ENCODE measurements around the gene MXI1. TPM values are rescaled to one million over a fixed set of nuclear protein-coding genes. Genes with fewer than 3 reads are reported as not detected.
"Not testable (repeated sequence)": the region's sequence is repeated elsewhere in the genome, so short reads cannot be mapped to it uniquely, and the experiment has no call there.

The MXI1 gene
- total RNA-seq, 1 experiment from 2014 or later: 31.8 TPM

GRCh38 chr10:110225441-110225755 lies 18.0 kb downstream of the MXI1 start:
- no peak for DNase-seq (ENCODE audit: low read depth)
- in situ Hi-C loops (cut with HindIII; ENCODE audit: low pct_unique_long_range_greater_than_20kb, low sequenced_read_pairs): no loop called here

GRCh38 chr10:110225756-110226542 lies 18.5 kb downstream of the MXI1 start:
- in situ Hi-C loops (cut with HindIII; ENCODE audit: low pct_unique_long_range_greater_than_20kb, low sequenced_read_pairs): no loop called here

GRCh38 chr10:110226543-110226925 lies 19.1 kb downstream of the MXI1 start:
- in situ Hi-C loops (cut with HindIII; ENCODE audit: low pct_unique_long_range_greater_than_20kb, low sequenced_read_pairs): no loop called here
- peak; percentile 59 for DNase-seq (ENCODE audit: low read depth)

More at GRCh38 chr10:110225756-110226542, 18.5 kb downstream of the MXI1 start:
- peak; percentile 91 for DNase-seq (ENCODE audit: low read depth)

GRCh38 chr10:110226926-110227641 lies 19.7 kb downstream of the MXI1 start:
- in situ Hi-C loops (cut with HindIII; ENCODE audit: low pct_unique_long_range_greater_than_20kb, low sequenced_read_pairs): no loop called here
- DNase-seq (ENCODE audit: low read depth): peak; percentile 37

GRCh38 chr10:110228066-110228465 lies 20.7 kb downstream of the MXI1 start:
- in situ Hi-C loops (cut with HindIII; ENCODE audit: low pct_unique_long_range_greater_than_20kb, low sequenced_read_pairs): no loop called here
- DNase-seq (ENCODE audit: low read depth): no peak

- DNase-seq (ENCODE audit: low read depth): no peak
- in situ Hi-C loops (cut with HindIII; ENCODE audit: low pct_unique_long_range_greater_than_20kb, low sequenced_read_pairs): no loop called here
These were observed 21.8 kb downstream of the MXI1 start for GRCh38 chr10:110229155-110229554.

GRCh38 chr10:110233846-110234245 lies 26.4 kb downstream of the MXI1 start:
- in situ Hi-C loops (cut with HindIII; ENCODE audit: low pct_unique_long_range_greater_than_20kb, low sequenced_read_pairs): no loop called here
- DNase-seq (ENCODE audit: low read depth): no peak

GRCh38 chr10:110237894-110238480 lies 30.6 kb downstream of the MXI1 start:
- in situ Hi-C loops (cut with HindIII; ENCODE audit: low pct_unique_long_range_greater_than_20kb, low sequenced_read_pairs): no loop called here
- no peak for DNase-seq (ENCODE audit: low read depth)

GRCh38 chr10:110239892-110240291 lies 32.5 kb downstream of the MXI1 start:
- no peak for DNase-seq (ENCODE audit: low read depth)

GRCh38 chr10:110241407-110241806 lies 34.0 kb downstream of the MXI1 start:
- in situ Hi-C loops (cut with HindIII; ENCODE audit: low pct_unique_long_range_greater_than_20kb, low sequenced_read_pairs): no loop called here
- DNase-seq (ENCODE audit: low read depth): no peak

More at GRCh38 chr10:110239892-110240291, 32.5 kb downstream of the MXI1 start:
- in situ Hi-C loops (cut with HindIII; ENCODE audit: low pct_unique_long_range_greater_than_20kb, low sequenced_read_pairs): no loop called here

GRCh38 chr10:110241841-110242240 lies 34.4 kb downstream of the MXI1 start:
- DNase-seq (ENCODE audit: low read depth): no peak

GRCh38 chr10:110242511-110242910 lies 35.1 kb downstream of the MXI1 start:
- DNase-seq (ENCODE audit: low read depth): no peak
- in situ Hi-C loops (cut with HindIII; ENCODE audit: low pct_unique_long_range_greater_than_20kb, low sequenced_read_pairs): no loop called here

More at GRCh38 chr10:110241841-110242240, 34.4 kb downstream of the MXI1 start:
- in situ Hi-C loops (cut with HindIII; ENCODE audit: low pct_unique_long_range_greater_than_20kb, low sequenced_read_pairs): no loop called here

- in situ Hi-C loops (cut with HindIII; ENCODE audit: low pct_unique_long_range_greater_than_20kb, low sequenced_read_pairs): no loop called here
- DNase-seq (ENCODE audit: low read depth): no peak
These were observed 37.1 kb downstream of the MXI1 start for GRCh38 chr10:110244550-110244949.

- in situ Hi-C loops (cut with HindIII; ENCODE audit: low pct_unique_long_range_greater_than_20kb, low sequenced_read_pairs); DNase-seq (ENCODE audit: low read depth): not testable (repeated sequence)
These were observed 40.4 kb downstream of the MXI1 start for GRCh38 chr10:110247833-110248232.

GRCh38 chr10:110249489-110249888 lies 42.1 kb downstream of the MXI1 start:
- in situ Hi-C loops (cut with HindIII; ENCODE audit: low pct_unique_long_range_greater_than_20kb, low sequenced_read_pairs); DNase-seq (ENCODE audit: low read depth): not testable (repeated sequence)

- DNase-seq (ENCODE audit: low read depth); in situ Hi-C loops (cut with HindIII; ENCODE audit: low pct_unique_long_range_greater_than_20kb, low sequenced_read_pairs): not testable (repeated sequence)
These were observed 44.0 kb downstream of the MXI1 start for GRCh38 chr10:110251392-110251791.

GRCh38 chr10:110252151-110252550 lies 44.7 kb downstream of the MXI1 start:
- DNase-seq (ENCODE audit: low read depth): no peak
- in situ Hi-C loops (cut with HindIII; ENCODE audit: low pct_unique_long_range_greater_than_20kb, low sequenced_read_pairs): no loop called here

- in situ Hi-C loops (cut with HindIII; ENCODE audit: low pct_unique_long_range_greater_than_20kb, low sequenced_read_pairs): no loop called here
- DNase-seq (ENCODE audit: low read depth): no peak
These were observed 47.1 kb downstream of the MXI1 start for GRCh38 chr10:110254467-110254866.

- no peak for DNase-seq (ENCODE audit: low read depth)
- in situ Hi-C loops (cut with HindIII; ENCODE audit: low pct_unique_long_range_greater_than_20kb, low sequenced_read_pairs): no loop called here
These were observed 51.1 kb downstream of the MXI1 start for GRCh38 chr10:110258542-110258941.
